Caco-2 (cell line): ENCODE results near the gene GUCY1A1. TPM values are rescaled to one million over a fixed set of nuclear protein-coding genes. Genes with fewer than 3 reads are reported as not detected.

Experiments
- BruUV-seq: library from RNA; stranded (reverse); fragments of 400-500 nt; replicated peaks from 2 replicates; lab custom pipeline; 2021; lab: Mats Ljungman, UMichigan
- CTCF ChIA-PET: fragments of 300-600 bp; sonication (Branson Sonifier 250); formaldehyde crosslinking; loops from one replicate; lab custom pipeline; 2022; ENCODE audit warnings: antibody characterized with exemption; lab: Charles Lee
- POLR2A ChIA-PET: fragments of 300-600 bp; sonication (Branson Sonifier 250); formaldehyde crosslinking; loops from one replicate; lab custom pipeline; 2022; ENCODE audit warnings: antibody characterized with exemption; lab: Charles Lee
- DNase-seq, 2 experiments: peaks; one replicate each; pipeline versions ENCODE4 v3.0.0 to v3.0.0-alpha.2; 2020 to 2022
- H3K27me3 ChIP-seq: replicated peaks from 2 replicates; pipeline ENCODE4 v1.6.0; 2011; ENCODE audit warnings: low read length; ENCODE audit not compliant: control insufficient read depth, insufficient read depth
- H3K36me3 ChIP-seq: 2 replicates; pipeline ENCODE4 v1.5.1; 2011; ENCODE audit warnings: low read length; ENCODE audit not compliant: control insufficient read depth, insufficient read depth
- H3K4me1 ChIP-seq: fragments of 250-450 bp; sonication (Bioruptor Pico); 2 replicates; pipeline ENCODE4 v1.5.1; 2020; ENCODE audit warnings: mild to moderate bottlenecking
- H3K4me3 ChIP-seq: 2 replicates; pipeline ENCODE4 v1.5.1; 2011; ENCODE audit warnings: low read depth, mild to moderate bottlenecking, control low read depth, low read length
- H3K9me3 ChIP-seq: fragments of 250-450 bp; sonication (Bioruptor Pico); 2 replicates; pipeline ENCODE4 v1.5.1; 2020; ENCODE audit warnings: mild to moderate bottlenecking, moderate library complexity
- H3K27ac Mint-ChIP-seq: one replicate; pipeline ENCODE4 v1.8.0; 2022; ENCODE audit warnings: mixed read lengths; ENCODE audit not compliant: unreplicated experiment
- H3K27me3 Mint-ChIP-seq: one replicate; pipeline ENCODE4 v1.8.0; 2022; ENCODE audit warnings: mixed read lengths; ENCODE audit not compliant: insufficient read depth, unreplicated experiment
- H3K36me3 Mint-ChIP-seq: one replicate; pipeline ENCODE4 v1.8.0; 2022; ENCODE audit warnings: mild to moderate bottlenecking, mixed read lengths; ENCODE audit not compliant: insufficient read depth, unreplicated experiment
- H3K4me1 Mint-ChIP-seq: one replicate; pipeline ENCODE4 v1.8.0; 2022; ENCODE audit warnings: low read depth, mixed read lengths; ENCODE audit not compliant: unreplicated experiment
- H3K4me3 Mint-ChIP-seq: one replicate; pipeline ENCODE4 v1.8.0; 2022; ENCODE audit warnings: mild to moderate bottlenecking, moderate library complexity, mixed read lengths; ENCODE audit not compliant: unreplicated experiment
- H3K9me3 Mint-ChIP-seq: one replicate; pipeline ENCODE4 v1.8.0; 2022; ENCODE audit warnings: mixed read lengths; ENCODE audit not compliant: unreplicated experiment
- CTCF ChIP-seq, 2 experiments: fragments of 200-600 bp in 1 of 2; IDR thresholded peaks; 1 replicate in 1 of 2; 2 replicates in 1 of 2; pipeline versions ENCODE4 v1.5.1 to v1.8.0; 2011 to 2022; ENCODE audit warnings: antibody characterized with exemption in 1 of 2, control low read depth in 1 of 2, inconsistent platforms in 1 of 2, low read depth in 1 of 2, low read length in 1 of 2, mild to moderate bottlenecking in 1 of 2, moderate library complexity in 1 of 2; ENCODE audit not compliant: insufficient read depth in 1 of 2, severe bottlenecking in 1 of 2, unreplicated experiment in 1 of 2
- intact Hi-C: fragments of 100-400 bp; cut with micrococcal nuclease; formaldehyde crosslinking; loops from one replicate; pipeline ENCODE4 v1.10.0; 2022; ENCODE audit not compliant: unreplicated experiment
- total RNA-seq: library from RNA; stranded (reverse); gene quantifications from 2 replicates; pipeline ENCODE4 v1.2.3, GENCODE V29; 2022

GUCY1A1 gene
- total RNA-seq, 1 experiment from 2014 or later: not detected

GRCh38 chr4:155773196-155773800 lies 106.7 kb downstream of the GUCY1A1 start:
- H3K4me3 Mint-ChIP-seq: no peak overlapping the region
- intact Hi-C loops: no loop called here
- H3K27me3 Mint-ChIP-seq: no peaks in the 10 kb centered on the region
- no peaks in the 10 kb centered on the region for H3K9me3 Mint-ChIP-seq
- Histone ChIP-seq H3K4me1 (0 out of 2 replicates have a peak, but pooled peaks cover 5% of the 10 kb centered on the region), H3K36me3 (no peaks in the 10 kb centered on the region), H3K4me3 (no peak overlapping the region), H3K9me3 (no peaks in the 10 kb centered on the region), H3K27me3 (no peaks in the 10 kb centered on the region)
- TF ChIP-seq CTCF (IDR thresholded peaks at IDR 0.05; ENCODE audit: insufficient read depth in 1 of 2, low read depth in 1 of 2, low read length in 1 of 2, severe bottlenecking in 1 of 2, unreplicated experiment in 1 of 2): no peak
- H3K4me1 Mint-ChIP-seq: no peaks in the 10 kb centered on the region
- DNase-seq: no peak
- ChIA-PET POLR2A (no interaction called here), CTCF (interaction anchor here (1.2 kb wide), 2 partner anchors 14 to 23 kb away, joined by 3 read pairs; no protein-coding TSS in a partner anchor)
- H3K36me3 Mint-ChIP-seq: no peaks in the 10 kb centered on the region
- no TSS peak for BruUV-seq
- no peak overlapping the region for H3K27ac Mint-ChIP-seq

GRCh38 chr4:155774033-155774432 lies 107.4 kb downstream of the GUCY1A1 start:
- Histone ChIP-seq H3K27me3 (no peaks in the 10 kb centered on the region), H3K36me3 (no peaks in the 10 kb centered on the region), H3K9me3 (no peaks in the 10 kb centered on the region), H3K4me3 (no peak overlapping the region), H3K4me1 (0 out of 2 replicates have a peak, but pooled peaks cover 5% of the 10 kb centered on the region)
- ChIA-PET CTCF (interaction anchor here (1.2 kb wide), 1 partner anchor 13 kb away, joined by 3 read pairs; no protein-coding TSS in a partner anchor), POLR2A (no interaction called here)
- no peak for DNase-seq
- H3K27ac Mint-ChIP-seq: no peak overlapping the region
- intact Hi-C loops: no loop called here
- no peak overlapping the region for H3K4me3 Mint-ChIP-seq
- no peaks in the 10 kb centered on the region for H3K27me3 Mint-ChIP-seq
- no TSS peak for BruUV-seq
- H3K36me3 Mint-ChIP-seq: no peaks in the 10 kb centered on the region
- no peaks in the 10 kb centered on the region for H3K9me3 Mint-ChIP-seq
- H3K4me1 Mint-ChIP-seq: no peaks in the 10 kb centered on the region
- no peak for TF ChIP-seq CTCF (IDR thresholded peaks at IDR 0.05; ENCODE audit: insufficient read depth in 1 of 2, low read depth in 1 of 2, low read length in 1 of 2, severe bottlenecking in 1 of 2, unreplicated experiment in 1 of 2)

DNA sequence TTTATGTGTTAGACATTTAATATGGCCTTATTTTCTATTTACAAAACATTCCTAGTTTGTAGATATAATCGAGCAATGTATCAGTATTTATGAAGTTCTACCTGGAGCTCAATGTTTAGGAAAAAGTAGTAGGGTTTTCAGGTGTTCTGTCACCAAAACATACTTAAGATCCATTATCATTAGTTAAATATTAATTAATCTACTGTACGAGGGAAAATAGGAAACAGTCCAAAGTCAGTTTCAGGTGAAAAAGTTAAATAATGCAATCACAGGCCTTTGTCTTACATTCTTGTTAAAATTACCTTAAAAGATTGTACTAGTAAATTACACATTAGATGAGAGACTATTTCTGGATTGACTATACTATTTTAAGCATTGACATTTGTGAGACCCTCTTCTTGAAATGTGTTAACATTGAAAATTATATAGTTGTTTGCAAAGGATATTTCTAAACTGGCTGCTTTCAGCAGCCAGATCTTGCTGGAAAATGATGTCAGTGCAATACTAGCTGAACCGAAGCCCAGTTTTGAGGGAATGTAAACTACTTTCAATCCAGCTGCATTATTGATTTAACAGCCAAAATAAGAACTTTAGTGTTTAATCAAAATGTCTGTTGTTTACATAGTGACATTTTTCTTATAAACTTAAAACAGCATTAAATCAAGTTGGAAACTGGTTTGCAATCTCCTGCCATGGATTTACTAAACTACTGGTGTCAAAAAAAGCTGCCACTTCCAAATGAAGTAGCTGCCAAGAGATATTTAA lies 111.5 kb downstream of the GUCY1A1 start:
- BruUV-seq: no TSS peak
- no peak for DNase-seq
- H3K36me3 Mint-ChIP-seq: no peaks in the 10 kb centered on the region
- no peak for TF ChIP-seq CTCF (IDR thresholded peaks at IDR 0.05; ENCODE audit: insufficient read depth in 1 of 2, low read depth in 1 of 2, low read length in 1 of 2, severe bottlenecking in 1 of 2, unreplicated experiment in 1 of 2)
- no peak overlapping the region for H3K4me3 Mint-ChIP-seq
- H3K9me3 Mint-ChIP-seq: no peaks in the 10 kb centered on the region
- no peak overlapping the region for H3K27ac Mint-ChIP-seq
- no peaks in the 10 kb centered on the region for H3K36me3 ChIP-seq
- intact Hi-C loops: no loop called here
- POLR2A ChIA-PET: no interaction called here
- no peaks in the 10 kb centered on the region for H3K9me3 ChIP-seq
- no peak overlapping the region for H3K4me3 ChIP-seq
- H3K4me1 Mint-ChIP-seq: no peaks in the 10 kb centered on the region
- H3K27me3 ChIP-seq: no peaks in the 10 kb centered on the region
- no peaks in the 10 kb centered on the region for H3K27me3 Mint-ChIP-seq
- no peaks in the 10 kb centered on the region for H3K4me1 ChIP-seq
- CTCF ChIA-PET: no interaction called here
